ENCODE measurements around the gene BCL11B. TPM values are rescaled to one million over a fixed set of nuclear protein-coding genes. Genes with fewer than 3 reads are reported as not detected.

BCL11B gene
- total and polyA plus RNA-seq, 4 donors, result 0.13 to 1.3 (median 0.58) TPM; not detected in 1

- Histone ChIP-seq H3K36me3 (ENCODE audit: control insufficient read depth in 1 of 2, insufficient read depth in 2 of 2, low read length in 1 of 2) (no peaks in the 10 kb centered on the region), H3K4me1 (ENCODE audit: control insufficient read depth in 1 of 2, insufficient read depth in 2 of 2, low read length in 2 of 2) (no peaks in the 10 kb centered on the region), H3K9me3 (ENCODE audit: control insufficient read depth, low read length) (no peaks in the 10 kb centered on the region), H3K27ac (ENCODE audit: low read depth in 1 of 2, low read length in 2 of 2) (no peak overlapping the region), H3K4me3 (ENCODE audit: low read length in 2 of 2) (no peak overlapping the region), H3K27me3 (ENCODE audit: control insufficient read depth in 1 of 2, insufficient read depth in 2 of 2, low read length in 1 of 2) (peaks cover 0 to 3% of the 10 kb centered on the region in 2 donors)
- no peak for DNase-seq
- 13 to 14% methylated on average over 38 to 40 of the region's 40 CpGs for WGBS, 2 donors
- no peak for ATAC-seq (ENCODE audit: low FRiP score)
- intact Hi-C loops (cut with DNase I), result no loop called here
Measured at GRCh38 chr14:99246536-99247097, 25.4 kb downstream of the BCL11B start.

- WGBS, 2 donors, result 14 to 20% methylated on average over 67 to 83 of the region's 83 CpGs
- intact Hi-C loops (cut with DNase I), result no loop called here
- Histone ChIP-seq H3K9me3 (ENCODE audit: control insufficient read depth, low read length) (no peaks in the 10 kb centered on the region), H3K27ac (ENCODE audit: low read depth in 1 of 2, low read length in 2 of 2) (no peak overlapping the region), H3K27me3 (ENCODE audit: control insufficient read depth in 1 of 2, insufficient read depth in 2 of 2, low read length in 1 of 2) (peaks cover 0 to under 1% of the 10 kb centered on the region in 2 donors), H3K4me3 (ENCODE audit: low read length in 2 of 2) (no peak overlapping the region), H3K36me3 (ENCODE audit: control insufficient read depth in 1 of 2, insufficient read depth in 2 of 2, low read length in 1 of 2) (no peaks in the 10 kb centered on the region), H3K4me1 (ENCODE audit: control insufficient read depth in 1 of 2, insufficient read depth in 2 of 2, low read length in 2 of 2) (no peaks in the 10 kb centered on the region)
- peak; percentile 30 for ATAC-seq (ENCODE audit: low FRiP score)
- DNase-seq, result no peak
Measured at GRCh38 chr14:99245564-99246511, 26.2 kb downstream of the BCL11B start.

GRCh38 chr14:99244941-99245563 is 26.9 kb downstream of the BCL11B start:
- no peaks in the 10 kb centered on the region for H3K27me3 ChIP-seq (ENCODE audit: control insufficient read depth in 1 of 2, insufficient read depth in 2 of 2, low read length in 1 of 2)
- H3K4me3 ChIP-seq (ENCODE audit: low read length in 2 of 2), result no peak overlapping the region
- DNase-seq (no peak), ATAC-seq (ENCODE audit: low FRiP score) (no peak)
- no peak overlapping the region for H3K27ac ChIP-seq (ENCODE audit: low read depth in 1 of 2, low read length in 2 of 2)
- no peaks in the 10 kb centered on the region for H3K9me3 ChIP-seq (ENCODE audit: control insufficient read depth, low read length)
- intact Hi-C loops (cut with DNase I), result no loop called here
- no peaks in the 10 kb centered on the region for H3K4me1 ChIP-seq (ENCODE audit: control insufficient read depth in 1 of 2, insufficient read depth in 2 of 2, low read length in 2 of 2)
- 77 to 87% methylated on average over 15 of the region's 15 CpGs for WGBS, 2 donors
- H3K36me3 ChIP-seq (ENCODE audit: control insufficient read depth in 1 of 2, insufficient read depth in 2 of 2, low read length in 1 of 2), result no peaks in the 10 kb centered on the region

- Histone ChIP-seq H3K36me3 (ENCODE audit: control insufficient read depth in 1 of 2, insufficient read depth in 2 of 2, low read length in 1 of 2) (no peaks in the 10 kb centered on the region), H3K27me3 (ENCODE audit: control insufficient read depth in 1 of 2, insufficient read depth in 2 of 2, low read length in 1 of 2) (no peaks in the 10 kb centered on the region), H3K9me3 (ENCODE audit: control insufficient read depth, low read length) (no peaks in the 10 kb centered on the region), H3K27ac (ENCODE audit: low read depth in 1 of 2, low read length in 2 of 2) (no peak overlapping the region), H3K4me1 (ENCODE audit: control insufficient read depth in 1 of 2, insufficient read depth in 2 of 2, low read length in 2 of 2) (no peaks in the 10 kb centered on the region), H3K4me3 (ENCODE audit: low read length in 2 of 2) (no peak overlapping the region)
- DNase-seq (no peak), ATAC-seq (ENCODE audit: low FRiP score) (no peak)
- 90 to 96% methylated on average over 16 of the region's 16 CpGs for WGBS, 2 donors
- intact Hi-C loops (cut with DNase I), result no loop called here
Measured at GRCh38 chr14:99244367-99244901, 27.6 kb downstream of the BCL11B start.

GRCh38 chr14:99242816-99243721 is 28.9 kb downstream of the BCL11B start:
- ATAC-seq (ENCODE audit: low FRiP score) (no peak), DNase-seq (no peak)
- intact Hi-C loops (cut with DNase I), result no loop called here
- no peak overlapping the region for H3K27ac ChIP-seq (ENCODE audit: low read depth in 1 of 2, low read length in 2 of 2)
- no peaks in the 10 kb centered on the region for H3K27me3 ChIP-seq (ENCODE audit: control insufficient read depth in 1 of 2, insufficient read depth in 2 of 2, low read length in 1 of 2)
- no peaks in the 10 kb centered on the region for H3K36me3 ChIP-seq (ENCODE audit: control insufficient read depth in 1 of 2, insufficient read depth in 2 of 2, low read length in 1 of 2)
- no peaks in the 10 kb centered on the region for H3K4me1 ChIP-seq (ENCODE audit: control insufficient read depth in 1 of 2, insufficient read depth in 2 of 2, low read length in 2 of 2)
- H3K4me3 ChIP-seq (ENCODE audit: low read length in 2 of 2), result no peak overlapping the region
- 90 to 96% methylated on average over 10 of the region's 10 CpGs for WGBS, 2 donors
- H3K9me3 ChIP-seq (ENCODE audit: control insufficient read depth, low read length), result no peaks in the 10 kb centered on the region

GRCh38 chr14:99242238-99242637 is 29.8 kb downstream of the BCL11B start:
- Histone ChIP-seq H3K27ac (ENCODE audit: low read depth in 1 of 2, low read length in 2 of 2) (no peak overlapping the region), H3K36me3 (ENCODE audit: control insufficient read depth in 1 of 2, insufficient read depth in 2 of 2, low read length in 1 of 2) (no peaks in the 10 kb centered on the region), H3K9me3 (ENCODE audit: control insufficient read depth, low read length) (peaks cover 1% of the 10 kb centered on the region), H3K27me3 (ENCODE audit: control insufficient read depth in 1 of 2, insufficient read depth in 2 of 2, low read length in 1 of 2) (no peaks in the 10 kb centered on the region), H3K4me1 (ENCODE audit: control insufficient read depth in 1 of 2, insufficient read depth in 2 of 2, low read length in 2 of 2) (no peaks in the 10 kb centered on the region), H3K4me3 (ENCODE audit: low read length in 2 of 2) (no peak overlapping the region)
- no peak for DNase-seq
- no peak for ATAC-seq (ENCODE audit: low FRiP score)
- intact Hi-C loops (cut with DNase I), result no loop called here
- 93% methylated on average over 11 of the region's 11 CpGs for WGBS, 2 donors

- WGBS, 2 donors, result 80 to 83% methylated on average over 18 of the region's 18 CpGs
- no peaks in the 10 kb centered on the region for H3K27me3 ChIP-seq (ENCODE audit: control insufficient read depth in 1 of 2, insufficient read depth in 2 of 2, low read length in 1 of 2)
Measured at GRCh38 chr14:99241325-99242010, 30.5 kb downstream of the BCL11B start.

More at GRCh38 chr14:99241325-99242010, 30.5 kb downstream of the BCL11B start:
- Histone ChIP-seq H3K4me3 (ENCODE audit: low read length in 2 of 2) (no peak overlapping the region), H3K27ac (ENCODE audit: low read depth in 1 of 2, low read length in 2 of 2) (no peak overlapping the region), H3K4me1 (ENCODE audit: control insufficient read depth in 1 of 2, insufficient read depth in 2 of 2, low read length in 2 of 2) (no peaks in the 10 kb centered on the region), H3K36me3 (ENCODE audit: control insufficient read depth in 1 of 2, insufficient read depth in 2 of 2, low read length in 1 of 2) (no peaks in the 10 kb centered on the region), H3K9me3 (ENCODE audit: control insufficient read depth, low read length) (peaks cover 1% of the 10 kb centered on the region)
- intact Hi-C loops (cut with DNase I), result no loop called here
- no peak for ATAC-seq (ENCODE audit: low FRiP score)
- no peak for DNase-seq

Data from aorta (tissue), 5 donors.